ENCODE data around the gene GPC6. TPM values are rescaled to one million over a fixed set of nuclear protein-coding genes. Genes with fewer than 3 reads are reported as not detected.

GPC6 gene
- total RNA-seq, 1 experiment from 2014 or later: not detected

DNA sequence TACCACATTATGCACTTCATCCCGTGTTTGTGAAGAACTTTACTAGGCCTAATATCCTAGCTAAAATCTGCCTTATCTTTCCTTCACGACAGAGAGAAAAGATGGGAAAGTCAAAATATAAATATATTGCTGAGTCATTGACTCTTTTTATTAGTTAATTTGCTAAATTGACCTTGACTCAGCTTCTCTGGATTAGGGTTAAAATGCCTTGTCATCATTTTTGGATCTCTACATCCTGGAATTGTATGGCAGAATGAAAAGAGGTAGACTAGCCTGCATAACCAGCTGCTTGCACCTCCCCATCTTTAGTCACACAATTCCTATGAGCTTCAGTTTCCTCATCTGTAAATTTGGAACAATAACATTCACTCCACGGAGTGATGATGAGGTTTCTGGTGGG lies 972.5 kb downstream of the GPC6 start:
- Mint-ChIP-seq H3K4me3 (ENCODE audit: low read depth, unreplicated experiment) (no peak overlapping the region), H3K9me3 (ENCODE audit: low read depth, unreplicated experiment) (no peaks in the 10 kb centered on the region), H3K36me3 (ENCODE audit: insufficient read depth, unreplicated experiment) (no peaks in the 10 kb centered on the region), H3K4me1 (ENCODE audit: low read depth, unreplicated experiment) (no peaks in the 10 kb centered on the region), H3K27ac (ENCODE audit: unreplicated experiment) (no peak overlapping the region), H3K27me3 (ENCODE audit: unreplicated experiment) (no peaks in the 10 kb centered on the region)
- intact Hi-C loops (cut with micrococcal nuclease; ENCODE audit: unreplicated experiment): no loop called here
- DNase-seq: no peak
- BruUV-seq (replicated peaks): no TSS peak
- CTCF ChIA-PET: no interaction called here
- TF ChIP-seq, protein P1, sequence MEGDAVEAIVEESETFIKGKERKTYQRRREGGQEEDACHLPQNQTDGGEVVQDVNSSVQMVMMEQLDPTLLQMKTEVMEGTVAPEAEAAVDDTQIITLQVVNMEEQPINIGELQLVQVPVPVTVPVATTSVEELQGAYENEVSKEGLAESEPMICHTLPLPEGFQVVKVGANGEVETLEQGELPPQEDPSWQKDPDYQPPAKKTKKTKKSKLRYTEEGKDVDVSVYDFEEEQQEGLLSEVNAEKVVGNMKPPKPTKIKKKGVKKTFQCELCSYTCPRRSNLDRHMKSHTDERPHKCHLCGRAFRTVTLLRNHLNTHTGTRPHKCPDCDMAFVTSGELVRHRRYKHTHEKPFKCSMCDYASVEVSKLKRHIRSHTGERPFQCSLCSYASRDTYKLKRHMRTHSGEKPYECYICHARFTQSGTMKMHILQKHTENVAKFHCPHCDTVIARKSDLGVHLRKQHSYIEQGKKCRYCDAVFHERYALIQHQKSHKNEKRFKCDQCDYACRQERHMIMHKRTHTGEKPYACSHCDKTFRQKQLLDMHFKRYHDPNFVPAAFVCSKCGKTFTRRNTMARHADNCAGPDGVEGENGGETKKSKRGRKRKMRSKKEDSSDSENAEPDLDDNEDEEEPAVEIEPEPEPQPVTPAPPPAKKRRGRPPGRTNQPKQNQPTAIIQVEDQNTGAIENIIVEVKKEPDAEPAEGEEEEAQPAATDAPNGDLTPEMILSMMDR (IDR thresholded peaks at IDR 0.05; ENCODE audit: unreplicated experiment): no peak

- TF ChIP-seq, protein P1 (IDR thresholded peaks at IDR 0.05; ENCODE audit: unreplicated experiment): no peak
- intact Hi-C loops (cut with micrococcal nuclease; ENCODE audit: unreplicated experiment): no loop called here
- Mint-ChIP-seq H3K36me3 (ENCODE audit: insufficient read depth, unreplicated experiment) (no peaks in the 10 kb centered on the region), H3K9me3 (ENCODE audit: low read depth, unreplicated experiment) (no peaks in the 10 kb centered on the region), H3K27me3 (ENCODE audit: unreplicated experiment) (no peaks in the 10 kb centered on the region), H3K4me1 (ENCODE audit: low read depth, unreplicated experiment) (no peaks in the 10 kb centered on the region), H3K4me3 (ENCODE audit: low read depth, unreplicated experiment) (no peak overlapping the region), H3K27ac (ENCODE audit: unreplicated experiment) (no peak overlapping the region)
- DNase-seq: no peak
- BruUV-seq (replicated peaks): no TSS peak
- CTCF ChIA-PET: no interaction called here
Measured at GRCh38 chr13:94201022-94201421, 974.4 kb downstream of the GPC6 start.

- no peaks in the 10 kb centered on the region for H3K36me3 Mint-ChIP-seq (ENCODE audit: insufficient read depth, unreplicated experiment)
- TF ChIP-seq, protein P1 (IDR thresholded peaks at IDR 0.05; ENCODE audit: unreplicated experiment): no peak
- H3K27ac Mint-ChIP-seq (ENCODE audit: unreplicated experiment): no peak overlapping the region
- BruUV-seq (replicated peaks): no TSS peak
- H3K27me3 Mint-ChIP-seq (ENCODE audit: unreplicated experiment): no peaks in the 10 kb centered on the region
- no peak for DNase-seq
- H3K4me3 Mint-ChIP-seq (ENCODE audit: low read depth, unreplicated experiment): no peak overlapping the region
- CTCF ChIA-PET: no interaction called here
- peaks cover 2% of the 10 kb centered on the region for H3K9me3 Mint-ChIP-seq (ENCODE audit: low read depth, unreplicated experiment)
- no peaks in the 10 kb centered on the region for H3K4me1 Mint-ChIP-seq (ENCODE audit: low read depth, unreplicated experiment)
- intact Hi-C loops (cut with micrococcal nuclease; ENCODE audit: unreplicated experiment): no loop called here
Measured at GRCh38 chr13:94204163-94204562, 977.6 kb downstream of the GPC6 start.

DNA sequence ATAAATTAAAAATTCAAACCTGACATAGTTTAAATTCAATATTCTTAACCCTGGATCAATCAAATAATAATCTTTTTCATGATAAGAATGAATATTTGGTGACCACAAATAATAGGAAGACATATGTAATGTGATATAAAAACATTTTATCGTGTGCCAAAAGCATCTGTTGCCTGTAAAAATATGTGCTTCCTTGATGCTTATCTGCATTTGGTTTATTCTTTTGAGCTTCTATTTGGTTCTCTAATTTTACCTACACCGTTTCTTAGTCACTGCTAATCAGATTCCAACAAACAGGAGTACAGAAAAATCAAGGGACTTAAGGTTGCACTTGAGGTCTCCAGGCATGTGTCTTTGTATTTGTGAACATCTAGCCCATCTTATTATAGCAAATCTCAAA lies 978.3 kb downstream of the GPC6 start:
- Mint-ChIP-seq H3K4me3 (ENCODE audit: low read depth, unreplicated experiment) (no peak overlapping the region), H3K4me1 (ENCODE audit: low read depth, unreplicated experiment) (no peaks in the 10 kb centered on the region), H3K27ac (ENCODE audit: unreplicated experiment) (no peak overlapping the region), H3K36me3 (ENCODE audit: insufficient read depth, unreplicated experiment) (no peaks in the 10 kb centered on the region), H3K27me3 (ENCODE audit: unreplicated experiment) (no peaks in the 10 kb centered on the region), H3K9me3 (ENCODE audit: low read depth, unreplicated experiment) (peaks cover 2% of the 10 kb centered on the region)
- DNase-seq: no peak
- CTCF ChIA-PET: no interaction called here
- intact Hi-C loops (cut with micrococcal nuclease; ENCODE audit: unreplicated experiment): no loop called here
- TF ChIP-seq, protein P1 (IDR thresholded peaks at IDR 0.05; ENCODE audit: unreplicated experiment): no peak
- no TSS peak for BruUV-seq (replicated peaks)

GRCh38 chr13:94205896-94206295 lies 979.3 kb downstream of the GPC6 start:
- TF ChIP-seq, protein P1 (IDR thresholded peaks at IDR 0.05; ENCODE audit: unreplicated experiment): no peak
- H3K4me1 Mint-ChIP-seq (ENCODE audit: low read depth, unreplicated experiment): no peaks in the 10 kb centered on the region
- BruUV-seq (replicated peaks): no TSS peak
- no peak for DNase-seq
- H3K4me3 Mint-ChIP-seq (ENCODE audit: low read depth, unreplicated experiment): no peak overlapping the region
- H3K27ac Mint-ChIP-seq (ENCODE audit: unreplicated experiment): no peak overlapping the region
- H3K36me3 Mint-ChIP-seq (ENCODE audit: insufficient read depth, unreplicated experiment): no peaks in the 10 kb centered on the region
- intact Hi-C loops (cut with micrococcal nuclease; ENCODE audit: unreplicated experiment): no loop called here
- H3K9me3 Mint-ChIP-seq (ENCODE audit: low read depth, unreplicated experiment): peaks cover 2% of the 10 kb centered on the region
- no peaks in the 10 kb centered on the region for H3K27me3 Mint-ChIP-seq (ENCODE audit: unreplicated experiment)
- CTCF ChIA-PET: no interaction called here

All from Calu3 (cell line).